GM12865 (cell line): ENCODE measurements around the gene TSHZ2.

Source experiments
- DNase-seq: peaks from one replicate; pipeline ENCODE4 v3.0.0; 2010; ENCODE audit warnings: low read depth
- H3K4me3 ChIP-seq: 2 replicates; pipeline ENCODE4 v1.5.1; 2011; ENCODE audit warnings: mild to moderate bottlenecking, low read depth, low read length, control low read depth
- TF ChIP-seq, protein P1 (sequence below): IDR thresholded peaks from 2 replicates; pipeline ENCODE4 v1.5.1; 2011; ENCODE audit warnings: low read length, control low read depth, low read depth, inconsistent platforms; ENCODE audit not compliant: insufficient read depth; ENCODE audit errors: missing control alignments

TSHZ2 gene

DNA sequence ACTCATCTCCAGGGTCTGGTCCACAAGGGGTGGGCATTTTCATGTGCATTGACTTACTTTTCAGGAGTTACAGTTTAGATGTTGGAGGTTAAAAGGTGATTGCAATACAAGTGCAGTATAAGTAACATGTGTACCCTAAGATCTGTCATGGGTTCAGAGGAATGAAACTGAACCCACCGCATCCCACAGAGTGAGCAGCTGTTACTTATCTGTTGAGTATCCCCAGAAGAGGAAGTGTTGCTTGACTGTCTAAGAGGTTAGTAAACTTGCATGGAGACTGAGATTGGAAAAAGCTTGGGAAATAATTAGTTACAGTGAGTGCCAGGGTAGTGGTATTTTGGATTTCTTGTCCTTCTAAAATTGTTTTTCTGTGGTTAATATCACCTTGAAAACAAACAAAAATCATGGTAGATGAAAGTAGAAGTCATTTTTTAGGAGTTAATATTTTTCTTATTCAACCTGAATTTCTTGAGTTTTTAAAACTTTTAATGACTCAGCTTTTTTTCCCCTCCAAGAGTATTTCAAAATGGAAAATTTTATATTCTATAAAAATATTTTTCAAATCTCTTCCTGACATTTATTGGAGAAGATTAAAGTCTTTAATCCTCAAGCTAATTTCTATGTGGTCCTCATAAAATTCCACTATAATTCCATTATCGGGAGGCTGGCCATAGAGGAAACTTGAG, 315.3 kb downstream of the TSHZ2 start:
- TF ChIP-seq, protein P1, sequence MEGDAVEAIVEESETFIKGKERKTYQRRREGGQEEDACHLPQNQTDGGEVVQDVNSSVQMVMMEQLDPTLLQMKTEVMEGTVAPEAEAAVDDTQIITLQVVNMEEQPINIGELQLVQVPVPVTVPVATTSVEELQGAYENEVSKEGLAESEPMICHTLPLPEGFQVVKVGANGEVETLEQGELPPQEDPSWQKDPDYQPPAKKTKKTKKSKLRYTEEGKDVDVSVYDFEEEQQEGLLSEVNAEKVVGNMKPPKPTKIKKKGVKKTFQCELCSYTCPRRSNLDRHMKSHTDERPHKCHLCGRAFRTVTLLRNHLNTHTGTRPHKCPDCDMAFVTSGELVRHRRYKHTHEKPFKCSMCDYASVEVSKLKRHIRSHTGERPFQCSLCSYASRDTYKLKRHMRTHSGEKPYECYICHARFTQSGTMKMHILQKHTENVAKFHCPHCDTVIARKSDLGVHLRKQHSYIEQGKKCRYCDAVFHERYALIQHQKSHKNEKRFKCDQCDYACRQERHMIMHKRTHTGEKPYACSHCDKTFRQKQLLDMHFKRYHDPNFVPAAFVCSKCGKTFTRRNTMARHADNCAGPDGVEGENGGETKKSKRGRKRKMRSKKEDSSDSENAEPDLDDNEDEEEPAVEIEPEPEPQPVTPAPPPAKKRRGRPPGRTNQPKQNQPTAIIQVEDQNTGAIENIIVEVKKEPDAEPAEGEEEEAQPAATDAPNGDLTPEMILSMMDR, result no peak
- H3K4me3 ChIP-seq, result no peak overlapping the region
- DNase-seq, result peak; percentile 3

DNA sequence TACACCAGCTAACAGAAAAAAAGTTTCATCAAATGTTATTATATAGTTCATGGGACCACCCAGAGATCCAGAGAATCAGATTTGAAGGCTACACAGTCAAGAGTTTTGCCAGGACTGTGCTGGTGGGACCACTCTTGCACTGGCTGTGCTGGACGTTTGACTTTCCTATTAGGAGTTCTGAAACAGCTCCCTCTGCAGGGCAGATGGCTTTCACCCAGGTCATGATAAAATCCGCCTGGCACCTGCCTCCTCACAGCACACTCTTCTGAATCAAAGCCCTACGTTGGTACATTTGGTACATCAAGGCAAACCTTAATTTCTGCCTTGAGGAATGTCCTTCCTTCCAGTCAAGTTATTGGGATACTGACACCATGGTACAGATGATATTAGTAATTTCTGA, 319.4 kb downstream of the TSHZ2 start:
- H3K4me3 ChIP-seq, result no peak overlapping the region
- peak; percentile 16 for DNase-seq
- TF ChIP-seq, protein P1, result peak; percentile 45

DNA sequence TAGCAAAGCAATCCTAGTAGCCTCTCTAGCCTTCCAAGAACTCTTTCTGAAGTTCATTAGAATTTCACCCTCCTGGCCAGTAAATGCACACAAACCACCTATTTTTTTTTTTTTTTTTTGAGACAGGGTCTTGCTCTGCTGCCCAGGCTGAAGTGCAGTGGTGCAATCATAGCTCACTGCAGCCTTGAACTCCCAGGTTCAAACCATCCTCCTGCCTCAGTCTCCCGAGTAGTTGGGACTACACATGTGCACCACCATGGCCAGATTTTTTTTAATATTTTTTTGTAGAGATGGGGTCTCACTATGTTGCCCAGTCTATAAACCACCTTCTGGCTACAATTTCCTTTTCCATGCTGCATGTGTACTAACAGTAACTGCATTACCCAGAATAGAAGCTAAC, 320.2 kb downstream of the TSHZ2 start:
- DNase-seq, result no peak
- H3K4me3 ChIP-seq, result no peak overlapping the region
- TF ChIP-seq, protein P1, result no peak

DNA sequence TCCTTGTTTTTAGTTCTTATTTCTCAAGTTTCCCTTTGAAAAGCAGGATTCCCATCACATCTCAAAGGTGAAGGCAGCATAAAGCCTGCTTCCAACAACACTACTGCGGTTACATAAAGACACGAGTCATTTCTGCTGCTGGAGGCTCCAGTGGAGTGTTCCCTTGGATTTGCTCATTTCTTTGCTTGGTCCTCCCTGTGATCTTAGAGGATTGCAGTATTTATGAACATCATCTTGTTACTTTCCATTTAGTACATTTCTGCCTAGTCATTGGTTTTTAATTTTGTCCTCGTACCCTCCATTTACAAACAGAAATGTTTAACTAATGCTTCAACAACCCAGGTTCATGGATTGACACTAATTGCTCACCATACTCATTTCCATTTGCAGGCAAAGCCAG, 322.6 kb downstream of the TSHZ2 start:
- DNase-seq, result no peak
- TF ChIP-seq, protein P1, result no peak
- no peak overlapping the region for H3K4me3 ChIP-seq

DNA sequence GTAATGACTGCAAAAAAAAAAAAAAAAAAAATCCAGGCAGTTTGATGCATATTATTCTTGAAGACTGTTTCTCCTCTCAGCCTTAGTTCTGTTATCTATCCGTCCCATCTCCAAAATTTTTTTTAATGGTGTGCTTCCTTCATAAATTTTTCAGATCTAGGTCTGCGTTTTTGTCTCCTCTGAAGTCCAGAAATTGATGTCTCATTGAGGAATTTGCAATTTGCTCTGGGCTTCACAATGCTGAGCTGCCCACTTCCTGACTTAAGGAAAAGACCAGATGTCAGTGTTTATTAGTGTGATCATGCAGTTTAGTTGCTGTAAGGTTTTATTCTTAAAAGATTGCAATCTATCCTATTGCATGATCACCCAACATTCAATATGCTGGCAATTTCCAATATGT, 323.9 kb downstream of the TSHZ2 start:
- no peak overlapping the region for H3K4me3 ChIP-seq
- TF ChIP-seq, protein P1, result no peak
- DNase-seq, result no peak

DNA sequence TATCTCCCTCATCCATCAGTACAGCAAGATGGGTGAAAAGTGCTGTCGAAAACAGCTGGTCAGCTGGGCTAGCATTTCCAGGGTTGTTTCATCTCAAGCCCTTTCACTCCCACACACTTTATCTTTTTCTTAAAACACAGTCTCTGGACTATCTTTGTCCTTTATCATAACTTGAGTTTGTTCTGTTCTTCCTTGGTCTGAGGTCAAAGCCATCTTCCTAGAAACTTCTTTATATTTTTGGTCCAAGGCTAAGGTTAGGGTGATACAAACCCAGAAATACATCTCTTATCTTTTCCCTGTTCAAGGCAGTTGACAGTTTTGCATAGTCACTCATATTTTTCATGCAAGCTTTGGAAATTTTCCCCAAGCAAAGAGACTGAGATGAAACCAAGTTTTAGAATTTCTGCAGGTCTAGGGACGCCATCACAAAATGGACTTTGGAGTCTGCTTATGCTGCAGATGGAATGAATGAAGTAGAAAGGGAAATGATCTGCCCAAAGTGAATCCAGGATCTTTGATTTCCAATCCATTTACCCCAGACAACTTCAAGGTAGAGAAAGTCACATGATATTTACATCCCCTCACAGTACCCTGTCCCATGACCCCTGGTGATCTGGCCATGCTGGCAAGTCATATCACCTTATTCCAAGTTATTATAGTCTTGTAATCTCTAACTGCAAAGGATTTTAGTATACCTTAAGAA, 324.4 kb downstream of the TSHZ2 start:
- TF ChIP-seq, protein P1, result no peak
- DNase-seq, result no peak
- H3K4me3 ChIP-seq, result no peak overlapping the region
